Measurements from ENCODE around the gene SPRR2F. TPM values are rescaled to one million over a fixed set of nuclear protein-coding genes. Genes with fewer than 3 reads are reported as not detected.
"Not testable (repeated sequence)": the region's sequence is repeated elsewhere in the genome, so short reads cannot be mapped to it uniquely, and the experiment has no call there.

The SPRR2F gene
- total RNA-seq, 1 experiment from 2014 or later, result not detected

DNA sequence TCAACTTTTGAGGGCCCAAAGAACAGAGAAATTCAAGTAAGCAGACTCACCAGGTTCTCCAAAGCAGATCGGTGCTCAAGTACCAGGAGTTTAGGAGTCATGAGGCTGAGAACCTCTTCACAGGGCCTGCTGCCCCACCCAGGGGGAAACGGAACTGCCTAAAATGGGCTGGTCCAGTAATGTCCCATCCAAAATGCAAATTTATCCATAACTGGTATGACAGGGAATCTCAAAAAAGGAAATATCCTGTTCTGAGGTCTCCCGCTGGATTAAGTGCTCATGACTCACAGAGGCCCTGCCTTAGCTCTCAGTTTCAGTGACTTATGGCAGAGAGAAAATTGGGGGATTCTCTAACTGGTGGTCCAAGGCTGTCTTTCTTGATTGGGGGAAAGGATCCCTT, 28.1 kb upstream of the SPRR2F start:
- ChIA-PET POLR2A (interaction anchor here (0.7 kb wide), 1 partner anchor 92 kb away, joined by 4 read pairs; no protein-coding TSS in a partner anchor), CTCF (interaction anchor here (0.9 kb wide), 1 partner anchor 68 kb away, joined by 3 read pairs; no protein-coding TSS in a partner anchor)
- intact Hi-C loops (cut with micrococcal nuclease), result no loop called here
- Mint-ChIP-seq H3K27me3 (ENCODE audit: insufficient read depth, unreplicated experiment) (no peaks in the 10 kb centered on the region), H3K27ac (ENCODE audit: low read depth, unreplicated experiment) (no peak overlapping the region), H3K36me3 (ENCODE audit: insufficient read depth, unreplicated experiment) (no peaks in the 10 kb centered on the region), H3K4me3 (ENCODE audit: unreplicated experiment) (no peak overlapping the region), H3K9me3 (ENCODE audit: unreplicated experiment) (no peaks in the 10 kb centered on the region), H3K4me1 (ENCODE audit: insufficient read depth, unreplicated experiment) (no peaks in the 10 kb centered on the region)
- no peak for DNase-seq (ENCODE audit: unreplicated experiment)
- TF ChIP-seq, protein P1, sequence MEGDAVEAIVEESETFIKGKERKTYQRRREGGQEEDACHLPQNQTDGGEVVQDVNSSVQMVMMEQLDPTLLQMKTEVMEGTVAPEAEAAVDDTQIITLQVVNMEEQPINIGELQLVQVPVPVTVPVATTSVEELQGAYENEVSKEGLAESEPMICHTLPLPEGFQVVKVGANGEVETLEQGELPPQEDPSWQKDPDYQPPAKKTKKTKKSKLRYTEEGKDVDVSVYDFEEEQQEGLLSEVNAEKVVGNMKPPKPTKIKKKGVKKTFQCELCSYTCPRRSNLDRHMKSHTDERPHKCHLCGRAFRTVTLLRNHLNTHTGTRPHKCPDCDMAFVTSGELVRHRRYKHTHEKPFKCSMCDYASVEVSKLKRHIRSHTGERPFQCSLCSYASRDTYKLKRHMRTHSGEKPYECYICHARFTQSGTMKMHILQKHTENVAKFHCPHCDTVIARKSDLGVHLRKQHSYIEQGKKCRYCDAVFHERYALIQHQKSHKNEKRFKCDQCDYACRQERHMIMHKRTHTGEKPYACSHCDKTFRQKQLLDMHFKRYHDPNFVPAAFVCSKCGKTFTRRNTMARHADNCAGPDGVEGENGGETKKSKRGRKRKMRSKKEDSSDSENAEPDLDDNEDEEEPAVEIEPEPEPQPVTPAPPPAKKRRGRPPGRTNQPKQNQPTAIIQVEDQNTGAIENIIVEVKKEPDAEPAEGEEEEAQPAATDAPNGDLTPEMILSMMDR (IDR thresholded peaks at IDR 0.05; ENCODE audit: unreplicated experiment), result no peak
- BruUV-seq (replicated peaks), result no TSS peak

DNA sequence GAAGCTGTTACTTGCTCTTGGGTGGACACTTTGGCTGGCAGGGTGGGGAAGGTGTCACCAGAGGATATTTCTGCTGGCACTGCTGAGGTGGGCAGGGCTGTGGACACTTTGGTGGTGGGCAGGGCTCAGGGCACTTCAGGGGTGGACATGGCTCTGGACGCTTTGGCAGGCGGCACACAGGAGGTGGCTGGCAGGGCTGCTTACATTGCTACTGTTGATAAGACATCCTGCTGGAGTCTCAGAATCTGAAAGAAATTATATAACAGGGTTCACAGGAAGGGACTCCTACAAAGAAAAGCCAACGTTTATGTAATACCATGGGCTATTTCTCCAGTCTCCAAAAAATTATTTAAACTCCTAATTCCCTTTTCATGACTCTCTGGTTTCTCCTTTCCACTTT, 27.2 kb upstream of the SPRR2F start:
- H3K4me3 Mint-ChIP-seq (ENCODE audit: unreplicated experiment), result no peak overlapping the region
- intact Hi-C loops (cut with micrococcal nuclease), result no loop called here
- no peaks in the 10 kb centered on the region for H3K9me3 Mint-ChIP-seq (ENCODE audit: unreplicated experiment)
- H3K4me1 Mint-ChIP-seq (ENCODE audit: insufficient read depth, unreplicated experiment), result no peaks in the 10 kb centered on the region
- no TSS peak for BruUV-seq (replicated peaks)
- ChIA-PET CTCF (interaction anchor here (0.9 kb wide), 2 partner anchors 52 to 68 kb away, joined by 3 to 4 read pairs; no protein-coding TSS in a partner anchor), POLR2A (interaction anchor here (0.7 kb wide), 1 partner anchor 1194 kb away, joined by 3 read pairs; no protein-coding TSS in a partner anchor)
- no peaks in the 10 kb centered on the region for H3K27me3 Mint-ChIP-seq (ENCODE audit: insufficient read depth, unreplicated experiment)
- DNase-seq (ENCODE audit: unreplicated experiment), result no peak
- H3K27ac Mint-ChIP-seq (ENCODE audit: low read depth, unreplicated experiment), result no peak overlapping the region
- H3K36me3 Mint-ChIP-seq (ENCODE audit: insufficient read depth, unreplicated experiment), result no peaks in the 10 kb centered on the region
- TF ChIP-seq, protein P1 (IDR thresholded peaks at IDR 0.05; ENCODE audit: unreplicated experiment), result no peak

DNA sequence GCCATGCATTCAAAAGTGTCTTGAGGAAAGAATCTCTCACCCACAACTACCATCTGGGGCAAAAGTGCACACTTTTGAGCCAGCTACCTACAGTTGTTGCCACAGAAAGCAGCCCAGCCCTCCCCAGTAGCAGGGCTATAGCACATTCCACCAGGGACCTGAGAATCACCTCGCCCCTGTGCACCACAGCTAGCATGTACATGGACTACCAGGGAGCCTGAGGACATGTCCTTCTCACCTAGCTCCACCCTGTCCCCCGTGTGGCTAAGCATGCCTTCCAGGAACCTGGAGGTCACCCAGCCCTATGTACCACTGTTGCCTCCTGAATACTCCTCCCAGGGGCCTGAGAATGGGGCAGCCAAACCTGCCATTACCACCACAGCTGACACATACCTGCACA, 20.4 kb upstream of the SPRR2F start:
- Mint-ChIP-seq H3K27me3 (ENCODE audit: insufficient read depth, unreplicated experiment) (no peaks in the 10 kb centered on the region), H3K36me3 (ENCODE audit: insufficient read depth, unreplicated experiment) (no peaks in the 10 kb centered on the region), H3K4me3 (ENCODE audit: unreplicated experiment) (no peak overlapping the region), H3K27ac (ENCODE audit: low read depth, unreplicated experiment) (no peak overlapping the region), H3K4me1 (ENCODE audit: insufficient read depth, unreplicated experiment) (peaks cover 18% of the 10 kb centered on the region), H3K9me3 (ENCODE audit: unreplicated experiment) (no peaks in the 10 kb centered on the region)
- intact Hi-C loops (cut with micrococcal nuclease), result no loop called here
- ChIA-PET CTCF (interaction anchor here (0.8 kb wide), 1 partner anchor 11 kb away, joined by 3 read pairs; no protein-coding TSS in a partner anchor), POLR2A (interaction anchor here (0.7 kb wide), 1 partner anchor 23 kb away, joined by 3 read pairs; no protein-coding TSS in a partner anchor)
- BruUV-seq (replicated peaks), result no TSS peak
- DNase-seq (ENCODE audit: unreplicated experiment), result no peak
- TF ChIP-seq, protein P1 (IDR thresholded peaks at IDR 0.05; ENCODE audit: unreplicated experiment), result no peak

DNA sequence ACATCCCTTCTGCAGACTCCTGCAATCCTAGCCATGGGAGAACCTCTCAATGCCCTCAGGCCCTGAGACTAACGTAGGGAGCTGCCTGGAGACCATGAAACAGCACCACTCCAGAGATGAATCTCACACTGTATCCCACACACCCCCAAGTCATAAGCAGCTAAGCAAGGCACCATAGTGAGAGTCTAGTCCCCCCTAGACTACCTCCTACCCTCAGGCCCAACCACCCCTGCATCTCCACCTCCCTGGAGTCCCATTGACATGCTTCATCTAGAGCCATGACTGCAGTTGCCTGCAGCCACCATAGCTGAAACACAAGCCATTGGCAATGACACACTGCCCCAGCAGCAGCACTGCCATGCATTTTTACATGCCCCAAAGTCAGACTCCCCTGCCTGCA, 20.0 kb upstream of the SPRR2F start:
- CTCF ChIA-PET, result interaction anchor here (0.6 to 0.8 kb wide), 2 partner anchors 11 to 178 kb away, joined by 3 read pairs; no protein-coding TSS in a partner anchor
- no TSS peak for BruUV-seq (replicated peaks)

DNA sequence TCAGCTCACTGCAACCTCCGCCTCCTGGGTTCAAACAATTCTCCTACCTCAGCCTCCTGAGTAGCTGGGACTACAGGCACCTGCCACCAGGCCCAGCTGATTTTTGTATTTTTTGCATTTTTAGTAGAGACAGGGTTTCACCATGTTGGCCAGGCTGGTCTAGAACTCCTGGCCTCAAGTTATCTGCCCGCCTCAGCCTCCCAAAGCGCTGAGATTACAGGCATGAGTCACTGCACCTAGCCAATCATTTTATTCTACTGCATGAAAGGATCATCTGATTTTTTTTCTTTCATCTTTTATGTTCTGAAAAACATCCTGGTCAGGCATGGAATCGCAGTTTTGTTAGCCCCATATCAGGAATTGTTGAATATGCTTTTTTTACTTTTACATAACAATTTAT, 15.4 kb upstream of the SPRR2F start:
- Mint-ChIP-seq H3K4me1 (ENCODE audit: insufficient read depth, unreplicated experiment) (peaks cover 18% of the 10 kb centered on the region), H3K9me3 (ENCODE audit: unreplicated experiment) (peaks cover 15% of the 10 kb centered on the region)
- H3K4me3 Mint-ChIP-seq (ENCODE audit: unreplicated experiment); POLR2A ChIA-PET; H3K27ac Mint-ChIP-seq (ENCODE audit: low read depth, unreplicated experiment); DNase-seq (ENCODE audit: unreplicated experiment); H3K36me3 Mint-ChIP-seq (ENCODE audit: insufficient read depth, unreplicated experiment); H3K27me3 Mint-ChIP-seq (ENCODE audit: insufficient read depth, unreplicated experiment); intact Hi-C loops (cut with micrococcal nuclease); BruUV-seq (replicated peaks): not testable (repeated sequence)
- CTCF ChIA-PET, result interaction anchor here (2.6 kb wide), 1 partner anchor 64 kb away, joined by 11 read pairs; no protein-coding TSS in a partner anchor

More for the DNA sequence above, 20.0 kb upstream of the SPRR2F start:
- H3K36me3 Mint-ChIP-seq (ENCODE audit: insufficient read depth, unreplicated experiment), result no peaks in the 10 kb centered on the region
- peaks cover 18% of the 10 kb centered on the region for H3K4me1 Mint-ChIP-seq (ENCODE audit: insufficient read depth, unreplicated experiment)
- no peaks in the 10 kb centered on the region for H3K27me3 Mint-ChIP-seq (ENCODE audit: insufficient read depth, unreplicated experiment)
- H3K27ac Mint-ChIP-seq (ENCODE audit: low read depth, unreplicated experiment), result no peak overlapping the region
- H3K4me3 Mint-ChIP-seq (ENCODE audit: unreplicated experiment), result no peak overlapping the region
- POLR2A ChIA-PET, result interaction anchor here (0.7 to 2.8 kb wide), 2 partner anchors 10 to 23 kb away, joined by 3 to 16 read pairs; no protein-coding TSS in a partner anchor
- intact Hi-C loops (cut with micrococcal nuclease), result no loop called here
- TF ChIP-seq, protein P1 (IDR thresholded peaks at IDR 0.05; ENCODE audit: unreplicated experiment), result no peak
- no peaks in the 10 kb centered on the region for H3K9me3 Mint-ChIP-seq (ENCODE audit: unreplicated experiment)
- DNase-seq (ENCODE audit: unreplicated experiment), result no peak

Data from MCF 10A (cell line).